ENCODE measurements around the gene AKAP9. TPM values are rescaled to one million over a fixed set of nuclear protein-coding genes. Genes with fewer than 3 reads are reported as not detected.

Gene AKAP9
- total and polyA plus RNA-seq, 9 of the 15 experiments (the other 6 are each of a cell fraction or from before 2014, with no cell fraction given): 25.5 to 80.9 (median 46.3) TPM

- TF ChIP-seq HMGXB4 (CRISPR knock-in tag; IDR thresholded peaks at IDR 0.05) (no peak), PURB (CRISPR knock-in tag; IDR thresholded peaks at IDR 0.05; ENCODE audit: low read depth) (no peak), TEAD2 (tag; IDR thresholded peaks at IDR 0.05) (no peak), ZNF224 (CRISPR knock-in tag; IDR thresholded peaks at IDR 0.05) (0 out of 2 replicates have a peak, but pooled peaks have one; percentile 47), ETV5 (CRISPR knock-in tag; IDR thresholded peaks at IDR 0.05; ENCODE audit: low read depth) (no peak; the same call in 1 of the 2 replicates), JUN (IDR thresholded peaks at IDR 0.05; ENCODE audit: borderline replicate concordance, low read depth, low read length) (peak; percentile 22; the same call in 1 of the 2 replicates), JUN (CRISPR knock-in tag; IDR thresholded peaks at IDR 0.05; ENCODE audit: borderline replicate concordance) (no peak; the same call in 1 of the 2 replicates), SMAD1 (IDR thresholded peaks at IDR 0.05; ENCODE audit: low read depth, low read length, partially characterized antibody) (no peak), TAF9B (IDR thresholded peaks at IDR 0.05; ENCODE audit: partially characterized antibody) (peak; percentile 96), MCM2 (IDR thresholded peaks at IDR 0.05; ENCODE audit: low read depth) (no peak), NR2C2 (CRISPR knock-in tag; IDR thresholded peaks at IDR 0.05) (no peak), NR2C2 (tag; IDR thresholded peaks at IDR 0.05) (peak; percentile 81), ZBTB40 (IDR thresholded peaks at IDR 0.05) (0 out of 2 replicates have a peak, but pooled peaks have one; percentile 12), ZBTB40 (CRISPR knock-in tag; IDR thresholded peaks at IDR 0.05) (no peak), HES1 (IDR thresholded peaks at IDR 0.05; ENCODE audit: low read depth) (no peak)
Measured at GRCh38 chr7:91940572-91941341, at the start of gene AKAP9 (continued).
